Measurements from ENCODE around the gene WNT11.

WNT11 gene

GRCh38 chr11:76238551-76238950 lies 32.2 kb upstream of the WNT11 start:
- in situ Hi-C loops (cut with MboI; ENCODE audit: low sequenced_read_pairs), result no loop called here

DNA sequence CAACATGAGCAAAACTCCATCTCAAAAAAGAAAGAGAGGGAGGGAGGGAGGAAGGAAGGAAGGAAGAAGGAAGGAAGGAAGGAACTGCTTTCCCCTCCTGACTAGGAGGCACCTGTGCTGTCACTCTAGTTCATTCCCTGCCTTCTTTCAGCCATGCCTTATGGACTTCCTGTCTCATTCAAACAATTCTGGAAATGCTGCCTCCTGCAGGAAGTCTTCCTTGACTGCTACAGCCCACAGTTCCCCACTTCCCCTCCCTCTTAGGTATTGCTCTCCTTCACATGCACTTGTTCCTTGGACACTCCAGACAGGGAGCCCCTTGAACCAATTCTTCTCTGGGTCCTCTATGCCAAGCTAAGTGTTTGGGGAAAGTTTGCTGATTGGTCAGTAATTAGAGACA lies 31.6 kb upstream of the WNT11 start:
- in situ Hi-C loops (cut with MboI; ENCODE audit: low sequenced_read_pairs), result no loop called here

GRCh38 chr11:76237000-76237649 lies 30.8 kb upstream of the WNT11 start:
- in situ Hi-C loops (cut with MboI; ENCODE audit: low sequenced_read_pairs), result no loop called here

DNA sequence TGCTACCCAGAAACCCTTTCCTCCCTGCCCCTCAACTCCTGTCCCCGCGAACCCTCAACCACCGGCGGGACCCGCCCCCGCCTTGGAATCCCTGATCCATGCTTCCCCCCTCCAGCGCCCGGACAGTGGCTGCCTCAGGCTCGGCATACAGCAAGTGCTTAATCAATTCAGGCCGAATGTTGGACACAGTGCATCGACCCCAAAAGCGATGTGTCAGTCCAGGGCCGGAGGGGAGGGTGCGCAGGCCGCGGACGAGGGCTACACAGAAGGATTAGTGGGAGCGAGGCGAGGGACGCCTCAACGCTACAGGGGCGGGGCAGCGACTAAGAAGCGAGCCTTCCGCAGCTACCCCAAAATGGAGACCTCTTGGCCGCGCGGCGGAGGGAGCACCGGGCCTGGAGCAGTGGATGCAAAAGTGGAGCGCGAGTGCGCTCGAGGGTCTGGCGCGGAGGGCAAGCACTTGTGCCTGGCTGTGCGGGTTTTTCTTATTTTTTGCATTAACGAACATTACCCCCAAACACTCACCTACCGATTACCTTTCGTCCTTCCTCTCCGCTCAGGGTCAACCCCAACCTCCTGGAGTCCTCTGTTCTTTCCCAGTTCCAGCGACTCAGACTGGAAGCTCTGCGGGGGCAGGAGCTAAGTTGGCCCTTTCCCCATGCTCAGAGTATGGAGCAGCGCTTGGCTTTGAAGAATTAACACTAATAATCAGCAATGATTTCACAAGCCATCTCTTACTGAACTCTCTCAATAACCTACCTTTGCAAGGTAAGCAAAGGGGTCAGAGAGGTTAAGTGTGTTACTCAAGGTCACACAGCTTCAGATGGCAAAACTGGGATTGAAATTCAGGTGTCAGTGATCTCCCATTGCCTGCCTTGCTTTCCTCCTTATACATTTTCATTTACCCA lies 30.0 kb upstream of the WNT11 start:
- in situ Hi-C loops (cut with MboI; ENCODE audit: low sequenced_read_pairs), result no loop called here

DNA sequence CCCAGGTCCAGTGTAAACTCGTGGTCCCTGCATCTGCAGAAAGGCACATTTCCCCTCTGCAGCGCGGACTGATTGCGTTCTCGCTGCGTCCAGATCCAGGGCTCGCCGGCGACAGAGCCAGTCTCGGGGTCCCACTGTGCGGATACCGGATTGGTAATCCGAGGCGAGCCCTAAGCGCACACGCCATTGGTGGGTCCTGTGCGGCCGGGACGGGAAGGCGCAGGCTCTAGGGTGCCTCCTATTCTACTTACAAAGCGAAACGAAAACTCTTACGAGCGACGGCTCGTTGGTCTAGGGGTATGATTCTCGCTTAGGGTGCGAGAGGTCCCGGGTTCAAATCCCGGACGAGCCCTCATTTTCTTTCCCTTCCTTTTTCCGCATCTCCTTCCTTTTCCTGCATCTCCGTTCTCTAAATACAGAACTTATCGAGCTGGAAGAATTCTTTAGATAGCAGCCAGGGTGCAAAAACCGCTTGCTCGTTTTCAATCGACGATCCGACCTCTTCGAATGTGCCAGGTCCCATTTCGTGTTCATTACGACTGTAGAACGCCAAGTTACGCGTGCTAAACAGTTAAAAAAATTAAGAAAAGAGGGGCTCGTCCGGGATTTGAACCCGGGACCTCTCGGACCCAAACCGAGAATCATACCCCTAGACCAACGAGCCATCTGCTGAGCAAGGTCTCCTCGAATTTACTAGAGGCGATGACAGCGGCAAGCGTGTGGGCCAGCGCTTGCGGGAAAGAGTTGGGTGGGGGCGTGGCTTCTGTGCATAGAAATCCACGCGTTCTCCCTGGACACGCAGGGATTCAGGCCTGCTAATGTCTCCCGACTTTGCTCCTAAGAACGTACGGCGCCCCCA lies 29.2 kb upstream of the WNT11 start:
- in situ Hi-C loops (cut with MboI; ENCODE audit: low sequenced_read_pairs), result no loop called here

DNA sequence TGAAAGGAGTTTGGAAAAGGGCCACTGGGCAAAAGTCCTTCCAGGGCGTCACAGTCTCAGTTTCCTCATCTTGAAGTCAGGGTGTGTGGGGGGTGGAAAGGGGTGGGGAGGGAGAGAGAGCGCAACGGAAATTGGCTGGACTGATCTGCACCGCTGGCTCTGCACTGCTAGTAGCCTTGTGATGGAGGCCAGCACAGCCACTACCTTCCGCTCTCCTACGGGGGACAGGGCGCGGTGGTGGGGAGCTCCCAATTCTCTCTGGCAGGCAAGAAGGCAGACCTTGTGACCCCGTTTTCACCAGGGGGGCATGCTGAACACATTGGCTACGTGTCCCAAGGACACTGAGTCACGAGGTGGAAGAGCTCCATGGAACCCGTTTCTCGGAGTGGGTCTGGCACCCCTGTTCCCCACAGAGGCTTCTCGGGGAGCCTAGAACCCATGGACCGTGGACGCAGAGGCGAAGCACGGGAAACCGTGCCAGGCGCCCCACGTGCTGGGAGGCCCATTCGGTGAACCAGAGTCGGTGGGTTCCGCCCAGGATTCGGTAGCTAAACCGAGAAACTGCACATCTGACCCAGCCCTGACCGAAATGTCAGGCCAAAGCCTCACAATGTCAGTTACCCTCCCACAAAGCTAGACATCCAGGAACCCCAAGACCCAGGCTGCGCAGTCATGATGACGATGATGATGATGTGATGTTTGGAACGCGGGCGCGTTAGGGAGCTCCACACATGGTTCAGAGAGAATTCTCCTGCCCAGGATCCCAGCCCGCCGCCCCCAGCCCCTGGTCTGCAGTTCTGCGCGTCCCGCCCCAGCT lies 28.3 kb upstream of the WNT11 start:
- in situ Hi-C loops (cut with MboI; ENCODE audit: low sequenced_read_pairs), result no loop called here

DNA sequence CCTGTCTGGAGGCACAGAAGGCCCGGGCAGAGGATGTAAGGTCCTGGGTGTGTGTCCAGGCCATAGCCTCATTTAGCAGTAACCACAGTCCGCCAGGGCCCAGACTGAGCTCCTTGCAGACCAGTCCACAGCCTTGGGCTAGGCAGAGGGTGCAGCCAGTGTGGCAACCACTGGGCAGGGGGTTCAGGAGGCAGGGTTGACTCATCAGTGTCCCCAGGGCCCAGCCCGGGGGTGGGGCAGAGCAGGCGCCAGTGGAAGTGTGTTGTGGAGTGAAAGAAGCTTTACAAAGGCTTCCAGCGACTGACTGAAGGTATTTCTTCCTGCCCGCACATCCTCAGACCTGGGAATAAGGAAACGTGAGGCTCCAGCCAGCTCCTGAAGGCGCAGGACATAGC lies 27.7 kb upstream of the WNT11 start:
- in situ Hi-C loops (cut with MboI; ENCODE audit: low sequenced_read_pairs), result no loop called here

DNA sequence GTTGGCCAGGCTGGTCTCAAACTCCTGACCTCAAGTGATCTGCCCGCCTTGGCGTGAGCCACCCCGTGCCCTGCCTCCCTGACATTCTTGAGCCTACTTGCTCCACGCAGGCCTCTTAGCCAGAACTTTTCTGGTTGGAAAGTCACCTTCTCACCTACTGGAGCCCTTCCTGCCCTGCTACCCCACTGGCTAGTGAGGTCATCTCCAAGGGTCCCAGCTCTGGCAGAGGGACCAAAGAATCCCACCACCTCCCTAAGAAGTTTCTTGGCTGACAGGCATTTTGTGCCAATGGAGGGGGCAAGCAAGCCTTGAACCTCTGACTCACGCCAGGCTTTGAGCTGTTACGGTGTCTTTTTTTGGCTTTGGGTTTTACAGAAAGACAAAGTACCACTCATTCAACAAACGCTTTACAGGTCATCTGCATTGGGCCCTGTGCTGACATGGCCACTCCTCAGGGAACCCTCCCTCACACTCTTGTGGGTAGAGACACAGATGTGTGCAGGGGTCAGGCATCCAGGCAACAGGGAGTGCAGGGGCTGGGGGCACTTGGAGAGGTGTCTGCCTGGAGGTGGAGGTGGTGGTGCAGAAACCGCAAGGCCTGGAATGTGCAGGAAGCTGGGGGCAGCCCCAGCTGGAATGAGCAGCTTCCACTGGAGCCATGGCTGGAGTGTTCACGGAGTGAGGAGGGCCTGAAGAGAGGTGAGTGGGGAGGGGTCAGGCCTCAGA lies 27.1 kb upstream of the WNT11 start:
- in situ Hi-C loops (cut with MboI; ENCODE audit: low sequenced_read_pairs), result no loop called here

DNA sequence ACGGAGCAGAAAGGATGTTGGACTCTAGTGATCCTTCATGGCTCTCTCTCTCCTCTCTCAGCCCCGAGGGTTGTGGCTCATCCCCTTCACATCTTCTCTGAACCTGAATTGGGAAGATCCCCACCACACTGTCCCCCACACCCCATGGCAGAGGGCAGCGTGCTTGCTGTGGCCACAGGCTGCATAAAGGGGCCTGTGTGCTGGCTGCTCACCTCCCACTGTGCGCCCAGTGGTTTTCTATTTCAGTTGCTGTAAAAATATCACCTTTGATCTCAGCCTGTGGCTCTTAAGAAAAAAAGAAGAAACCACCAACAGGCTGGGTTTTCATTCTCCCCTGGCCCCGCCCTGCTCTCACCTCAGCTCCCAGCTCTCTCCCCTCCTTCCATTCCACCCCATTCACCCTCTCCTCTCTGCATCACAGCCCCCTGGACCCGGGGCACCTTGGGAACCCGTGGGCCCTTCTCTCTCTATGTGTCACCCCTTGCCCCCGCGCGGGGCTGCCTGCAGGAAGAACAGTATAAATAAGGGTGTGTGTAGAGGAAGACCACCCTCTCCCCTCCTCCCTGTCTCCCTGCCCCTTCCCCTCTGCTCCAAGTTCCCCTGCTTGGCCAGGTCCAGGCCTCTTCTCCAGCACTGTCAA lies 25.8 kb upstream of the WNT11 start:
- in situ Hi-C loops (cut with MboI; ENCODE audit: low sequenced_read_pairs), result no loop called here

- in situ Hi-C loops (cut with MboI; ENCODE audit: low sequenced_read_pairs), result no loop called here
Measured at GRCh38 chr11:76231121-76231738, 24.9 kb upstream of the WNT11 start.

DNA sequence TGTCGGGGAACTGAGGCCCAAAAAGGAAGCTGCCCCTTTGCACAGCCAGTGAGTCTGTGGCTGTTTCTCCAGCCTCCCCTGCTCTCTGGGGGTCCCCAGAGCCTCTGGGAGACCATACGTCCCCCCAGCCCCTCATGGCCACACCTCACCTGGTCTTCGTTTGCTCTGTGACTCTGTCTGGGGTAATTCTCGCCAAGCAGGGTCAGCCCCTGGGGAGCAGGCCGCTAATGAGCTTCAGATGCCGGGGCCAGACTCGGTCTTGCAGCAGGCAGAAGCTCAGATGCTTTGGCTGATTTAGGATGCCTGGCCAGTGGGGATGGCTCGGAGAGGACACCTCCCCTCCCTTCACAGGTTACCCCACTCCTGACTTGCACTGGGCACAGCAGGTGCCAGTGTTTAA lies 24.1 kb upstream of the WNT11 start:
- in situ Hi-C loops (cut with MboI; ENCODE audit: low sequenced_read_pairs), result no loop called here

- in situ Hi-C loops (cut with MboI; ENCODE audit: low sequenced_read_pairs), result no loop called here
Measured at GRCh38 chr11:76229690-76230240, 23.5 kb upstream of the WNT11 start.

DNA sequence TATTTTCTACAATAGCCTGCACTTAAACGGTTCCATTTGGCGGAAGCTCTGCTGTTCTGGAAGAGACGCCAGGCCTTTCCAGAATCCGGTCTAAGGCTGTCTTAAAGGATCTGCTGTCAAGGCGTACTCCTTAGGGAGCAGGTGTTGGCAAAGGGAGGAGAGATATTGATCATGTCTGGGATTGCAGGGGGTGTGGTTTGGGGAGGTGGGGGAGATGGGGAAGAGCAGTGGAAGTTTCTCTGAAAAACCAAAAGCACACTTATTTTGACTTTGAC lies 22.5 kb upstream of the WNT11 start:
- in situ Hi-C loops (cut with MboI; ENCODE audit: low sequenced_read_pairs), result no loop called here

GRCh38 chr11:76228071-76228874 lies 22.0 kb upstream of the WNT11 start:
- in situ Hi-C loops (cut with MboI; ENCODE audit: low sequenced_read_pairs), result no loop called here

- in situ Hi-C loops (cut with MboI; ENCODE audit: low sequenced_read_pairs), result no loop called here
Measured at GRCh38 chr11:76226626-76227025, 20.3 kb upstream of the WNT11 start.

- in situ Hi-C loops (cut with MboI; ENCODE audit: low sequenced_read_pairs), result no loop called here
Measured at GRCh38 chr11:76225122-76225611, 18.9 kb upstream of the WNT11 start.

DNA sequence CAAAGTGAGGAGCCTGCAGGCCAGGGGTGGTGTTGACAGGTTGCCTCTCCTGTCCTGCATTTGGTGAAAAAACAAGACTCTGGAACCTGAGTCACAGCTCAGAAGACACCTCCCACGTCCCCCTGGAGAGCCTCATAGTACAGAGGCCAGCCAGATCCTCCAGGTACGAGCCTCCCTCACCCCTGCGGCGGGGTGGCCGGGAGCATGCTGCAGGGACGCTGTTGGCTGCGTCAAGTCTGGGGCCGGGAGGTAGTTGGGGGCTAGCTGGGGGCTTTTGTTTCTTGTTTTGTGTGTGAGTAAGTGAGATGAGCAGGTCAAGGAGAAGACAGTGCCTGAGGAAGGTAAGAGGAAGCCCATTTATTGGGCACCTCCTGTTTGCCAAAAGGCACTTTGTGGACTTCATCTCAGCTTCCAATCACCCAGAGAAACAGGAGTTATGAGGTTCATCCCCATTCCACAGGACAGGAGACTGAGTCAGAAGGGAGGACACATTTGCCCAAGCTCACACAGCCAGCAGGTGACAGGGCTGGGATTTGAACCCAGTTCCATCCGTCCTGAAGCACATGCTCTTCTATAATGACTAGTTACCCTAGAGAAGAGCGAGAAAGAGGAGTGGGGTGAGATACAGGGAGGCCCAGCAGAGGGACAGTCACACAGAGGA lies 18.3 kb upstream of the WNT11 start:
- in situ Hi-C loops (cut with MboI; ENCODE audit: low sequenced_read_pairs), result no loop called here

Measured in HL-60/S4 (cell line).